Stimulated activated CD4-positive, alpha-beta T cell treated with anti-CD3 and anti-CD28 coated beads, Interleukin-1b, Interleukin-23, amount 100 ng/mL, for 4 hours (primary cell): ENCODE data around the gene FXN.

Experiments
- DNase-seq, 2 donors: peaks; one replicate each; pipeline ENCODE4 v3.0.0-alpha.2; 2020; ENCODE audit warnings: low read depth in 2 of 2

The FXN gene

GRCh38 chr9:69140123-69140735 is 104.7 kb downstream of the FXN start:
- DNase-seq: no peak

GRCh38 chr9:69141851-69142250 is 106.3 kb downstream of the FXN start:
- no peak for DNase-seq

- DNase-seq: no peak
Measured at GRCh38 chr9:69143291-69143690, 107.7 kb downstream of the FXN start.

- no peak for DNase-seq
Measured at GRCh38 chr9:69145144-69145715, 109.7 kb downstream of the FXN start.

- no peak for DNase-seq
Measured at GRCh38 chr9:69147041-69147834, 111.7 kb downstream of the FXN start.

- DNase-seq: no peak
Measured at GRCh38 chr9:69149321-69149807, 113.8 kb downstream of the FXN start.
